ENCODE measurements around the gene BABAM2. TPM values are rescaled to one million over a fixed set of nuclear protein-coding genes. Genes with fewer than 3 reads are reported as not detected.

BABAM2 gene
- total and polyA plus RNA-seq, 9 of the 15 experiments (the other 6 are each of a cell fraction or from before 2014, with no cell fraction given): 10.9 to 37.4 (median 25.6) TPM

GRCh38 chr2:27942612-27943547, 52.4 kb downstream of the BABAM2 start:
- no peak overlapping the region for H3K27ac ChIP-seq (ENCODE audit: extremely low read depth, low read depth, low read length)
- no peak for DNase-seq (ENCODE audit: extremely low read depth in 1 of 4, low spot score in 3 of 4)
- TF ChIP-seq BMI1 (IDR thresholded peaks at IDR 0.05; ENCODE audit: low read length) (no peak), CTCF (IDR thresholded peaks at IDR 0.05 in 2 of 3, conservative IDR thresholded peaks at IDR 0.05 in 1 of 3; ENCODE audit: insufficient read depth in 2 of 3, low read depth in 1 of 3, low read length in 3 of 3) (no peak), GABPB2 (CRISPR knock-in tag; conservative IDR thresholded peaks at IDR 0.05) (no peak), ZBTB1 (CRISPR knock-in tag; IDR thresholded peaks at IDR 0.05; ENCODE audit: borderline replicate concordance, low read depth) (no peak), CBX3 (IDR thresholded peaks at IDR 0.05; ENCODE audit: borderline replicate concordance in 1 of 2, low read length in 2 of 2) (no peak), CEBPB (tag; IDR thresholded peaks at IDR 0.05) (no peak), ZNF12 (CRISPR knock-in tag; IDR thresholded peaks at IDR 0.05) (no peak)
- H3K4me3 ChIP-seq: no peak overlapping the region
- no peak overlapping the region for H3K4me2 ChIP-seq (ENCODE audit: insufficient read depth, low read length)
- H3K27me3 ChIP-seq (ENCODE audit: control insufficient read depth in 2 of 2, insufficient read depth in 2 of 2, low read length in 2 of 2): no peaks in the 10 kb centered on the region
- FAIRE-seq: no peak
- H3K9me1 ChIP-seq (ENCODE audit: control insufficient read depth, insufficient read depth, low read length): no peaks in the 10 kb centered on the region
- no peaks in the 10 kb centered on the region for H3K4me1 ChIP-seq (replicated peaks in 1 of 2; ENCODE audit: control insufficient read depth in 2 of 2, insufficient read depth in 2 of 2, low read length in 2 of 2)
- no peaks in the 10 kb centered on the region for H4K20me1 ChIP-seq (replicated peaks; ENCODE audit: control insufficient read depth, insufficient read depth, low read length)
- no peak overlapping the region for H3K9ac ChIP-seq (ENCODE audit: insufficient read depth in 1 of 2, low read depth in 2 of 2, low read length in 2 of 2)
- 90% methylated on average over 8 of the region's 8 CpGs for WGBS (ENCODE audit: insufficient coverage, low coverage, missing lambda C conversion rate)
- no peaks in the 10 kb centered on the region for H3K36me3 ChIP-seq (ENCODE audit: control insufficient read depth, insufficient read depth, low read length)
- H3K9me3 ChIP-seq (replicated peaks; ENCODE audit: control insufficient read depth, insufficient read depth, low read depth, low read length): no peaks in the 10 kb centered on the region
- ChIA-PET CTCF (ENCODE audit: low intra/inter-chr PET ratio) (no interaction called here), POLR2A (interaction anchor here (1.0 kb wide), 1 partner anchor 46 kb away, joined by 3 read pairs; no protein-coding TSS in a partner anchor)
- intact Hi-C loops (cut with micrococcal nuclease) (no loop called here), in situ Hi-C loops (cut with MboI) (no loop called here)
- no peaks in the 10 kb centered on the region for H3K79me2 ChIP-seq (ENCODE audit: control insufficient read depth, insufficient read depth, low read length)
- H2AFZ ChIP-seq (ENCODE audit: low read depth, low read length): no peak overlapping the region
- ATAC-seq: no peak
- BruUV-seq (replicated peaks): no TSS peak
